ENCODE data around the gene NRIP1.

GRCh38 chr21:15036189-15036588 is 28.6 kb downstream of the NRIP1 start:
- TF ChIP-seq POLR2A (IDR thresholded peaks at IDR 0.05; ENCODE audit: low read depth, low read length), result no peak
- no peak for TF ChIP-seq POLR2AphosphoS5 (IDR thresholded peaks at IDR 0.05; ENCODE audit: low read depth, low read length)
- no peak for TF ChIP-seq TAF1 (IDR thresholded peaks at IDR 0.05; ENCODE audit: borderline replicate concordance, low read depth, low read length)

All from GM12892 (cell line).